ENCODE results near the gene GDI2.

Gene GDI2

GRCh38 chr10:5806745-5807144 is 6.5 kb downstream of the GDI2 start:
- DNase-seq (ENCODE audit: low read depth) = no peak
- H3K4me3 ChIP-seq (ENCODE audit: control insufficient read depth, low read depth, low read length) = no peak overlapping the region
- no peak for TF ChIP-seq CTCF (IDR thresholded peaks at IDR 0.05; ENCODE audit: control insufficient read depth, insufficient read depth, low read depth, low read length, missing control alignments)

GRCh38 chr10:5805711-5806110 is 7.5 kb downstream of the GDI2 start:
- no peak for TF ChIP-seq CTCF (IDR thresholded peaks at IDR 0.05; ENCODE audit: control insufficient read depth, insufficient read depth, low read depth, low read length, missing control alignments)
- H3K4me3 ChIP-seq (ENCODE audit: control insufficient read depth, low read depth, low read length) = no peak overlapping the region
- DNase-seq (ENCODE audit: low read depth) = no peak

GRCh38 chr10:5805260-5805659 is 8.0 kb downstream of the GDI2 start:
- H3K4me3 ChIP-seq (ENCODE audit: control insufficient read depth, low read depth, low read length) = no peak overlapping the region
- no peak for TF ChIP-seq CTCF (IDR thresholded peaks at IDR 0.05; ENCODE audit: control insufficient read depth, insufficient read depth, low read depth, low read length, missing control alignments)
- no peak for DNase-seq (ENCODE audit: low read depth)

- TF ChIP-seq CTCF (IDR thresholded peaks at IDR 0.05; ENCODE audit: control insufficient read depth, insufficient read depth, low read depth, low read length, missing control alignments) = no peak
- DNase-seq (ENCODE audit: low read depth) = no peak
- H3K4me3 ChIP-seq (ENCODE audit: control insufficient read depth, low read depth, low read length) = no peak overlapping the region
Measured at GRCh38 chr10:5804386-5804785, 8.8 kb downstream of the GDI2 start.

GRCh38 chr10:5800782-5801181 is 12.5 kb downstream of the GDI2 start:
- no peak for DNase-seq (ENCODE audit: low read depth)
- no peak for TF ChIP-seq CTCF (IDR thresholded peaks at IDR 0.05; ENCODE audit: control insufficient read depth, insufficient read depth, low read depth, low read length, missing control alignments)
- no peak overlapping the region for H3K4me3 ChIP-seq (ENCODE audit: control insufficient read depth, low read depth, low read length)

GRCh38 chr10:5794236-5794635 is 19.0 kb downstream of the GDI2 start:
- TF ChIP-seq CTCF (IDR thresholded peaks at IDR 0.05; ENCODE audit: control insufficient read depth, insufficient read depth, low read depth, low read length, missing control alignments) = no peak
- DNase-seq (ENCODE audit: low read depth) = no peak
- H3K4me3 ChIP-seq (ENCODE audit: control insufficient read depth, low read depth, low read length) = no peak overlapping the region

GRCh38 chr10:5789626-5790025 is 23.6 kb downstream of the GDI2 start:
- H3K4me3 ChIP-seq (ENCODE audit: control insufficient read depth, low read depth, low read length) = no peak overlapping the region
- no peak for TF ChIP-seq CTCF (IDR thresholded peaks at IDR 0.05; ENCODE audit: control insufficient read depth, insufficient read depth, low read depth, low read length, missing control alignments)
- DNase-seq (ENCODE audit: low read depth) = no peak

Data from AG09309 (cell line).